ENCODE measurements around the gene FAM180A.
"Not testable (repeated sequence)": the region's sequence is repeated elsewhere in the genome, so short reads cannot be mapped to it uniquely, and the experiment has no call there.

FAM180A gene

GRCh38 chr7:135748770-135749169 lies at the start of gene FAM180A:
TSS of gene FAM180A (minus strand) at chr7:135748813. CDS start at chr7:135748580, 233 bp downstream.
- DNase-seq, result no peak

- peak; percentile 65 for DNase-seq
These were observed 49.5 kb upstream of the FAM180A start for GRCh38 chr7:135798095-135798494.

DNA sequence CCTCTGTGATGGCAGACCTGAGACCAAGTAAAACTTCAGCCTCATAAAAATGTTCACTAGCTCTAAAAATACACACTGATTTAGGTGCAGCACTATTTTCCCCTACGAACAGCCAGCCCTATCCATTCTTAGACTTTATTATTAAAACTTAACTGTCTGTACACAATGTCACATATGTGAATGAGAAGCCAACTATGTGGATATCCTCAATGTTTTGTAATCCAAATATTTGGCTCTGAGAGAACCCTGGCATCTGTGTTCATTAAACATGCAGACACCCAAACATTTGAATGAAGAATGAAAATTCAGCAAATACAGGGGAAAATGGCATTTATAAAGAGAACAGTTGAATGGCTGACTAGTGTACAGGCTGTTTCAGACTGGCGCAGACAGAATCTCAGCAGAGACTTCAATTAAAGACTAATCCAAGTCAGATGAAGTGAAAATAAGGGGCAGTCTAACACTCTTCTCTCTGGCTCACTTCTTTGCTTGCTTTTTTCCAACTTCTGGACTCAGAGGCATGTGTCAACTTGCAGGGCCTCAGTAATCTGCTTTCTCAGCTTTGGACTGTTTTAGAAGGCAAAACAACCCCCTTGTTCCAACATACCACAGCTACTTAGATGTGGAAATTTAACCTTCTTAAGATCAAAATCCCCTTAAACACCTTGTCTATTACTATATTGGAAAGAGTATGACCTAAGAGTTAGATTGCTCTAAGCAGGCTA lies 47.4 kb upstream of the FAM180A start:
- no peak for DNase-seq

DNA sequence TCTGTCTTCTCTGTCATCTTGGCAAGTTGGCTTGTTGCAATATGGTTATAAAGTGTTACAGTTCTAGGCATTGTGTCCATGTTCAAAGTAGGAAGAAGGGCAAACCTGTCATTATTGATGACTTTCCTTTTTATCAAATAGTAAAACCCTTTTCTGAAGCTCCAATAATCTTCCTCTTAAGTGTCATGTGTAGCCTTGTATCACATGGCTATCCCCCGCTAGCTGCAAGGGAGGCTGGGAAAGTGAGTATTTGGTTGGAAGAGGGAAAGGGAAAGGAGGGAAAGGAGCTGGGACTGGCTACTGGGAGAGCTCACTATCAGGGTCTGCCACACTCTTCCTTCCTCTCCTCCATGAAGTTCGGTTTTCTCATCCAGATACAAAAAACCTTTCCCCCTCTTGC lies 45.2 kb upstream of the FAM180A start:
- no peak for DNase-seq

DNA sequence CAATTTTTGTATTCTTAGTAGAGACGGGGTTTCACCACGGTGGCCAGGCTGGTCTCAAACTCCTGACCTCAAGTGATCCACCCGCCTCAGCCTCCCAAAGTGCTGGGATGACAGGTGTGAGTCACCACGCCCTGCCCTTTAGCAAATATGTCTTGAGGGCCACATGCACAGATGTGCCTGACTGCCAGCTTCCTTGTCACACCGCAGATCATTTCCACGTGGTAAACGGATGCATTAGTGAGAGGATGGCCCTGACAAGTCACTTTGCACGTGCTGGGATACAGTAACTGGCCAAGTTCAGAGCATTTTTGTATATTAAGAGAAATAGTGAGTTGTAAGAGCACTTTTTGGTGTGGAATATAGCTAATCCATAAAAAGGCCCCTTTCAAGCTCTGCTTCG lies 44.3 kb upstream of the FAM180A start:
- no peak for DNase-seq

GRCh38 chr7:135792363-135792668 lies 43.7 kb upstream of the FAM180A start:
- DNase-seq, result no peak

- DNase-seq, result no peak
These were observed 43.1 kb upstream of the FAM180A start for GRCh38 chr7:135791543-135792362.

DNA sequence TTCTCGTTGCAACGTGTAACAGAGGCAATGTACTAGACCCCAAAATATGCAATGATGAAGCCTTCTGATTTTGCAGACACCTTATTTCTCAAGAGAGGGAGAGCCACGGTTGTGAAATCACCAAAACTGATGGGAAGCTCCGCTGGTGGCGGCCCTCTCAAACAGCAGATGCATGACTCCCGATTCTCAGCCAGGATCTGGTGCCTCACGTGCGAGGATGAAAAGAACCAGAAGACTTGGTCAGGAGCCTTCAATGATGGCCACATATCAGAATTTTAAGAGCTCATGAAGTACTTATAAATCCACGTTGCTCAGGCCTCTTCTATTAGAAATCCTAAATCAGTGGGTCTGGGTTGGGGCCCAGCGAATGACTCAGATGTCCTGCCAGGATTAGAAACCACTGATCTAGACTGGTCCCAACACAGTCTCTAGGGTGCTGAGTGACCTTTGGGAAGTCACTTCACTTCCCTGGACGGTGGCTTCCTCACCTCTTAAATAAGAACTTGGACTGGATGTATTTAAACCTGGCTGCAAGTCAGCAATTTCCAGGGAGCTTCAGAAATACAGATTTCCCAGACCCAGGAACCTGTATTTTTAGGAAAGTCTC lies 41.9 kb upstream of the FAM180A start:
- no peak for DNase-seq

DNA sequence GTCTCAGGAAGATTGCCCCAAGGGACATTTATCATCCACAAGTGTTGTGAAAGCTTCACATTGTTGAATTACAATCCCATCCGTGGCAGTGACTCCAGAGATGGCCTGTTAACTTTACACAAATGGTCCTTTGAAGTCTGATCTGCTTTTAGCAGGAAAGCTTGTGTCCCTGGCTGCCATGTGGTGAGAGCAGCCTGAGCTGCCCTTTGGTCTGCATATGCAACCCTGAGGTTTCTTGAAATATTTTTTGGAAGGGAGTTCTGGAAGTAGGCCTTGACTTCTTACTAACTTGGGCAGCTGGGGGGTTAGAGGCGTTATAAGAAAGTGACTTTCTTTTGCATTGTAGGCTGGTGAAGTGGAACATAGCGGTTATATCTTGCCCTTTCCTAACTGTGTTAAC lies 41.3 kb upstream of the FAM180A start:
- no peak for DNase-seq

DNA sequence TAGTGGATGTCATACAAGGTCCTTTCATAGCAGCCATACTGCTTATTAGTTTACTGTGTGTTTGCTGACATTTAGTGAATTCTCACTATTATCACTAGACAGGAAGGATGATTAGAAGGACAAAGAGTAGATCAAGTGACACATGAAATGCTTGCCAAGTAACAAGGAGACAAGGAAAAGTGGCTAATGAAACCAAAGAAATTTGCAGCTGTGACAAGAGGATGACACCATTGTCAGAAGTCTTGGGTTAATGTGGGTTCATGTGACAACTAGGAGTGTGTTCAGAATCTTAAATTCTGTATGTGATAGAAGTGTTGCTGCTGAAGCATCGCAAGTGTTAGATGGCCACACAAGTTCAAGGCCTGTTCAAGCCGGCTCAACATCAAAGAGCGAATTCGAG lies 40.8 kb upstream of the FAM180A start:
- DNase-seq, result no peak

DNA sequence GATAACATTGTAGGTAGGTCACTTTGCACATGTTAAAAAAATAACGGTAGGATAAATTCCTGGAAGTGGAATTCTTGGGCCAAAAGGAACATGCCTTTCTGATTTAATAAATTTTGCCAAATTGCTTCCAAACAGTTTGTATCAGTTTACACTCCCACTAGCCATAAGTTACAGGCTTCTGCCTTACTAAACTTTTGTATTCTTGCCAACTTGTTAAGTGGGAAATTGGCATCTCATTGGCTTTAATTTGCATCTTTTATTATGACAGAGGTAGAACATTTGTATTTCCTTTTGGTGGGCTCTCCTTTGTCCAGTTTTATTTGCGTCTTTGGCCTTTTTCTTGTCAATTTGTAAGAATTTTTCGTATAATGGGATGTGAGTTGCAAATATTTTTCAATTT lies 38.3 kb upstream of the FAM180A start:
- no peak for DNase-seq

GRCh38 chr7:135785065-135785464 lies 36.5 kb upstream of the FAM180A start:
- no peak for DNase-seq

- DNase-seq, result no peak
These were observed 35.4 kb upstream of the FAM180A start for GRCh38 chr7:135784013-135784412.

DNA sequence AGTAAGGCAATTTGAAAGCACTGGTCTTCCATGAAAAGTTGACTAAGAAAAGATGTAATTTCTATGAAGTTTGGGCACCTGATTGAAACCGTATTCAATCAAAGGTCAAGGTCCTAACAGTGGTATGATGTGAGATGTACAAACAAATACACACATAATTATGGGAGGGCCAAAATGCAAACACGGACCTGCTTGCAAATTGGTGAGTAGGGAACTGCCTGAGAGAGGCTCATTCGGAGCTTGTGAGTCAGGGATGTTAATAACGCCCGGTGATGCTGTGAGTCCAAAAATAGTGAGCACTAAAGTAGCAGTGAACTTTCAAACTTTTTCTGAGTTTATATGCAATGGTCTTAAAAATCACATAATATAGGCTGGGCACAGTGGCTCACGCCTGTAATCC lies 34.2 kb upstream of the FAM180A start:
- no peak for DNase-seq

GRCh38 chr7:135782377-135782776 lies 33.8 kb upstream of the FAM180A start:
- DNase-seq, result no peak

GRCh38 chr7:135777626-135778398 lies 29.2 kb upstream of the FAM180A start:
- DNase-seq, result no peak

DNA sequence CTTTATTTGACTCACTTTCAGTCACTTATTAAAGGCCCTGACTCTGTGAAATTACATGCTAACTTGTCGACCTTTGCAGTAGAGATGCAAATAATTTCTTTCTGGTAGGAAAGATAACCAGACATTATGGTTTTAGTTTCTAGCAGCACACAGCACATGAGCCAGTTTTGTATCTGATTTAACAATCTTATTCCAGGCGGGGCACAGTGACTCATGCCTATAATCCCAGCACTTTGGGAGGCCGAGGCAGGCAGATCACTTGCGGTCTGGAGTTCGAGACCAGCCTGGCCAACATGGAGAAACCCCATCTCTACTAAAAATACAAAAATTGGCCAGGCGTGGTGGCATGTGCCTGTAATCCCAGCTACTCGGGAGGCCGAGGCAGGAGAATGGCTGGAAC lies 27.3 kb upstream of the FAM180A start:
- not testable (repeated sequence) for DNase-seq

DNA sequence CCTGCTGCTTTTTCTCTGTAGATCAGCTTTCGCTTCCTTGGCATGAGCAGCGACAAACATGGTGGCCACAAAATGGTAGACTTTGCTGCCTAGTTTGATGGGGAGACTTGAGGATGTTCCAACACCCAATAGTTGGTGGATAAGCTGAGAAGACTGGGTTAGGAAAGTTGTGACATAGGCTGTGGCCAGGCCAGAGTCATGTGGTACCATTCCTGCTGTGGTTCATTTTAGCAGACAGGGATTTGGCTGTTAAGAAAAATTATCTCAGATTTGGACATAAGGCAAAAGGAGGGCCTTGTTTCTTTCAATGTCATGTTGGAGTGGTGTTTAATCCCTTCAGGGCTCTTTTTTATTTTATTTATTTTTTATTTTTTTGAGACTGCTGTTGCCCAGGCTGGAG lies 26.6 kb upstream of the FAM180A start:
- no peak for DNase-seq

GRCh38 chr7:135774284-135774683 lies 25.7 kb upstream of the FAM180A start:
- DNase-seq, result peak; percentile 64

GRCh38 chr7:135773464-135773863 lies 24.9 kb upstream of the FAM180A start:
- DNase-seq, result peak; percentile 91

GRCh38 chr7:135772639-135773222 lies 24.1 kb upstream of the FAM180A start:
- DNase-seq, result no peak

- DNase-seq, result no peak
These were observed 23.5 kb upstream of the FAM180A start for GRCh38 chr7:135771961-135772638.
